Lung (tissue), 12 donors: ENCODE data around the gene GRIK1. TPM values are rescaled to one million over a fixed set of nuclear protein-coding genes. Genes with fewer than 3 reads are reported as not detected.

Source experiments
- ATAC-seq: fragments of 200-7000 bp; cut with Tn5 transposase; one replicate; pipeline ENCODE4 v1.9.1; 2020; ENCODE audit warnings: moderate number of reproducible peaks; ENCODE audit not compliant: insufficient read depth, low FRiP score
- DNase-seq, 3 donors: peaks; one replicate each; pipeline ENCODE4 v3.0.0-alpha.2; 2013 to 2017
- H3K27ac ChIP-seq, 2 donors: one replicate each; pipeline ENCODE4 v1.5.1; 2013; ENCODE audit warnings: mild to moderate bottlenecking in 2 of 2, moderate library complexity in 2 of 2, control low read depth in 1 of 2, inconsistent platforms in 1 of 2, low read depth in 1 of 2, low read length in 1 of 2
- H3K27me3 ChIP-seq, 3 donors: one replicate each; pipeline ENCODE4 v1.5.1; 2013; ENCODE audit warnings: low read length in 2 of 3; ENCODE audit not compliant: control insufficient read depth in 3 of 3, insufficient read depth in 3 of 3
- H3K36me3 ChIP-seq, 4 donors: one replicate each; pipeline ENCODE4 v1.5.1; 2013; ENCODE audit warnings: low read length in 4 of 4, mild to moderate bottlenecking in 1 of 4, moderate library complexity in 1 of 4; ENCODE audit not compliant: control insufficient read depth in 4 of 4, insufficient read depth in 4 of 4
- H3K4me1 ChIP-seq, 5 donors: one replicate each; pipeline ENCODE4 v1.5.1; 2013; ENCODE audit warnings: low read length in 5 of 5, mild to moderate bottlenecking in 2 of 5, moderate library complexity in 1 of 5; ENCODE audit not compliant: control insufficient read depth in 5 of 5, insufficient read depth in 5 of 5
- H3K4me3 ChIP-seq: one replicate; pipeline ENCODE4 v1.5.1; 2013; ENCODE audit warnings: mild to moderate bottlenecking, control low read depth, moderate library complexity
- H3K9ac ChIP-seq, 2 donors: one replicate each; pipeline ENCODE4 v1.5.1; 2013; ENCODE audit warnings: low read length in 2 of 2, control low read depth in 1 of 2; ENCODE audit not compliant: insufficient read depth in 1 of 2
- H3K9me3 ChIP-seq, 4 donors: one replicate each; pipeline ENCODE4 v1.5.1; 2013; ENCODE audit warnings: low read length in 3 of 4, mild to moderate bottlenecking in 1 of 4, moderate library complexity in 1 of 4; ENCODE audit not compliant: control insufficient read depth in 4 of 4, insufficient read depth in 3 of 4
- WGBS, 2 donors: extraction: QIAGEN DNeasy Blood & Tissue Kit; methylation state at CpG; one replicate each; pipeline ENCODE4 v1.1.7; 2013; 5-methylcytosine and 5-hydroxymethylcytosine counted together
- polyA plus RNA-seq, 2 donors: library from polyadenylated mRNA; stranded (reverse); fragments of 200-250 nt; gene quantifications; one replicate each; pipeline ENCODE4 v1.2.1, GENCODE V29; 2013
- total RNA-seq, 2 donors: library from RNA; depleted of rRNA in 1 of 2; stranded (reverse); fragments of >200 nt in 1 of 2; gene quantifications; one replicate each; pipeline ENCODE4 v1.2.1, GENCODE V29; 2014 to 2021
- TF ChIP-seq, protein P1 (sequence below): IDR thresholded peaks from 2 replicates; pipeline ENCODE4 v1.5.1; 2012; ENCODE audit warnings: mild to moderate bottlenecking; ENCODE audit errors: control extremely low read depth, extremely low read depth
- donor health status: control.
- donor health status: control.
- donor health status: Bipolar disorder and iron deficiency.
- donor health status: healthy.
- donor health status: DM: yes; HTN: yes; CAD: no.

GRIK1 gene
- total and polyA plus RNA-seq, 4 donors: 0.26 TPM; not detected in 3

DNA sequence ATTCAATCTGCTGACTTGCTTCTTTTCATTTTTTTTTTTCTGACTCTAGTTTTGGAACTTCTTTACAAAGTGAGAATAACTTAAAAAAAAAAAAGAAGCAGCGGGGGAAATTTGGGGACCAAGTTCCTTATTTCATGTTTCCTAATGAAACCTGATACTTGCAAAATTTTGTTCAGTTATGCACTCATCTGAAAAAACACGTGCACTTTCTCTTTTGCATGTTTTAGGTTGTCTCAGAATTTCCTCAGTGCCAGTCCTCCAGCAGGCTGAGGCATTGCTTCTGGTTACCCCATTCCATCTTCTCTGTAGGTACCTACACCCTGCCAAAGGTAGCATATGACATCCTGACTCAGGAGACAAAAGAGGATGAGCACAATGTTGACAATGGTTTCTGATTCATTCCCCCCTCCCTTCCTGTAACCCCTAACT, 299.7 kb downstream of the GRIK1 start:
- H3K27ac ChIP-seq: no peak overlapping the region
- DNase-seq: no peak
- H3K36me3 ChIP-seq: no peaks in the 10 kb centered on the region
- ATAC-seq: no peak
- H3K27me3 ChIP-seq: no peaks in the 10 kb centered on the region
- no peak overlapping the region for H3K4me3 ChIP-seq
- H3K9ac ChIP-seq: no peak overlapping the region
- no peaks in the 10 kb centered on the region for H3K4me1 ChIP-seq
- no peaks in the 10 kb centered on the region for H3K9me3 ChIP-seq
- WGBS, 2 donors: 10 to 41% methylated on average over 2 of the region's 2 CpGs
- TF ChIP-seq, protein P1, sequence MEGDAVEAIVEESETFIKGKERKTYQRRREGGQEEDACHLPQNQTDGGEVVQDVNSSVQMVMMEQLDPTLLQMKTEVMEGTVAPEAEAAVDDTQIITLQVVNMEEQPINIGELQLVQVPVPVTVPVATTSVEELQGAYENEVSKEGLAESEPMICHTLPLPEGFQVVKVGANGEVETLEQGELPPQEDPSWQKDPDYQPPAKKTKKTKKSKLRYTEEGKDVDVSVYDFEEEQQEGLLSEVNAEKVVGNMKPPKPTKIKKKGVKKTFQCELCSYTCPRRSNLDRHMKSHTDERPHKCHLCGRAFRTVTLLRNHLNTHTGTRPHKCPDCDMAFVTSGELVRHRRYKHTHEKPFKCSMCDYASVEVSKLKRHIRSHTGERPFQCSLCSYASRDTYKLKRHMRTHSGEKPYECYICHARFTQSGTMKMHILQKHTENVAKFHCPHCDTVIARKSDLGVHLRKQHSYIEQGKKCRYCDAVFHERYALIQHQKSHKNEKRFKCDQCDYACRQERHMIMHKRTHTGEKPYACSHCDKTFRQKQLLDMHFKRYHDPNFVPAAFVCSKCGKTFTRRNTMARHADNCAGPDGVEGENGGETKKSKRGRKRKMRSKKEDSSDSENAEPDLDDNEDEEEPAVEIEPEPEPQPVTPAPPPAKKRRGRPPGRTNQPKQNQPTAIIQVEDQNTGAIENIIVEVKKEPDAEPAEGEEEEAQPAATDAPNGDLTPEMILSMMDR: no peak

DNA sequence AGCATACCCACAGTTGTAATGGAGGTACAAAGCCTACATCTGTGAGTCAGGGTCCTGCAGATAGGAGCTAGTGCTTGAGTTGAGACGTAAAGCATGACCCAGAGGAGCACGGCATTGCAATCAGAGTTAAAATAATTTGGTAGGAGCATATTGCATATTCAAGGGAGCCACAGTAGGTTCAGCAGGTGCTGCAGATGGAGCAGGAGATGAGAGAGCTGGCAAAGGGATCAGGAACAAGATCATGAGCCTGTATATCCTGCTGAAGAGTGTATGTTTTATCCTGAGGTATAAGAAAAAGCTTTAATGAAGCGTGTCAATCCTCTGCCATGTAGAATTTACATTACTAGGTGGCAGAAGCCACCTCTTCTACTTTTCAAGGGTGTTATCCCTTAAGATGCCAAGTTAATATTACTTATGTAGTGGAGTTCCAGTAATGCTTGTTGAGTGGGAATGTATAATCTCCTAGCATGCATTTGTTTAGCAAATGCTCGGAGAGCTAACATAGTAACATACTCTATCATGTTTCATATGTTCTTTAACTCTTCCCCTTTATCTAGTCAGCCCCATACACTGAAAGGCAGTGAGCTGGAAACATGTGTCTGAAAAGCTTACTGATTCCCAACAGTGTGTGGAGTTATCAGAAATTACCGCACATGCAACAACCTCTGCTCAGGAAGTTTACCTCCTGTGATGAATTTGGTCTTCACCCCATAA, 300.3 kb downstream of the GRIK1 start:
- TF ChIP-seq, protein P1: no peak
- Histone ChIP-seq H3K4me1 (no peaks in the 10 kb centered on the region), H3K4me3 (no peak overlapping the region), H3K9me3 (no peaks in the 10 kb centered on the region), H3K36me3 (no peaks in the 10 kb centered on the region), H3K27ac (no peak overlapping the region), H3K9ac (no peak overlapping the region), H3K27me3 (no peaks in the 10 kb centered on the region)
- WGBS, 2 donors: 68 to 70% methylated on average over 5 of the region's 5 CpGs
- ATAC-seq: no peak
- no peak for DNase-seq

DNA sequence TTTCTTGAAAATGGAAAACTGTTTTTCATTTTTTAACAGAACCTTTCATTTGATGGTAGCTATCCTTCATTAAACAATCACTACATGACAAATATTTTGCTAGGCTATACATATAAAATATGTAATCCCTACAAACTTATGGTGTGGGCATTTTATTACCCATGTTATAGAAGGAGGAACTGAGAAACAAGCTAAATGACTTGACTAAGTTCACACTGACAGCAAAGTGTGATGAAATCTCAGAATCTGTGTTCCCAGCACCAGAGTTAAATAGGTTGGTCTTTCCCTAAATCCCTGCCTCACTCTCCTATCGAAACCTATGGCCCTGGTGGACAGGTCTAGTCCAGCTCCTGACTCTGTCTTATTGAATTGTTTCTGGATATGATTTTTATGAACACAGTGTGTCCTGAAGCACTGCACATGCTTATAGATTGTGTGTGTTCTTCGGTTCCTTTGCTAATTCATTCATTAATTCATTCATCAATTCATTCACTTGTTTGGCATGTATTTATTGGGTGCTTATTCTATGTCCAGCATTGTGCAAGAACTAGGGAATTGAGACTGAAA, 301.0 kb downstream of the GRIK1 start:
- Histone ChIP-seq H3K27ac (no peak overlapping the region), H3K4me3 (no peak overlapping the region), H3K9me3 (no peaks in the 10 kb centered on the region), H3K36me3 (no peaks in the 10 kb centered on the region), H3K9ac (no peak overlapping the region), H3K27me3 (no peaks in the 10 kb centered on the region), H3K4me1 (no peaks in the 10 kb centered on the region)
- TF ChIP-seq, protein P1: no peak
- ATAC-seq: no peak
- 64 to 72% methylated on average over 2 of the region's 2 CpGs for WGBS, 2 donors
- no peak for DNase-seq
